Adrenal gland (tissue), 12 donors: ENCODE measurements around the gene KMT5C. TPM values are rescaled to one million over a fixed set of nuclear protein-coding genes. Genes with fewer than 3 reads are reported as not detected.

Experiments
- DNase-seq, 7 donors: peaks; one replicate each; pipeline ENCODE4 v3.0.0-alpha.2; 2019 to 2020
- H3K27ac ChIP-seq, 5 donors: fragments of 200-600 bp; sonication (generic) in 4 of 5; 1 replicate in 3 of 5; 2 replicates in 2 of 5; pipeline versions ENCODE4 v1.5.1 to v1.8.0; 2016 to 2020; ENCODE audit warnings: mild to moderate bottlenecking in 1 of 5
- H3K27me3 ChIP-seq: fragments of 200-600 bp; 2 replicates; pipeline ENCODE4 v1.8.0; 2021
- H3K36me3 ChIP-seq, 2 donors: fragments of 200-600 bp; replicated peaks in 1 of 2; 1 replicate in 1 of 2; 2 replicates in 1 of 2; pipeline versions ENCODE4 v1.5.1 to v1.8.0; 2018 to 2022
- H3K4me1 ChIP-seq, 2 donors: fragments of 200-600 bp; replicated peaks in 1 of 2; 1 replicate in 1 of 2; 2 replicates in 1 of 2; pipeline versions ENCODE4 v1.5.1 to v1.8.0; 2018 to 2021
- H3K4me3 ChIP-seq, 4 donors: fragments of 200-600 bp; sonication (generic) in 3 of 4; one replicate each; pipeline ENCODE4 v1.5.1; 2016 to 2018
- H3K9me3 ChIP-seq, 3 donors: fragments of 200-600 bp; sonication (generic) in 1 of 3; replicated peaks in 1 of 3; 1 replicate in 2 of 3; 2 replicates in 1 of 3; pipeline versions ENCODE4 v1.5.1 to v1.8.0; 2016 to 2021
- POLR2A ChIP-seq, 2 donors: fragments of 450-650 bp; IDR thresholded peaks; one replicate each; pipeline ENCODE4 v1.6.1; 2017; ENCODE audit warnings: antibody characterized with exemption in 2 of 2, mild to moderate bottlenecking in 2 of 2, moderate library complexity in 1 of 2
- WGBS, 4 donors: extraction: QIAGEN DNeasy Blood & Tissue Kit in 2 of 4; methylation state at CpG; one replicate each; pipeline versions ENCODE4 v1.1.5 to v1.1.7; 2013 to 2017; 5-methylcytosine and 5-hydroxymethylcytosine counted together
- intact Hi-C, 2 donors: fragments of 100-400 bp; cut with DNase I; formaldehyde crosslinking; loops; one replicate each; pipeline versions ENCODE4 v1.14.1 to v1.15.0; 2022 to 2023
- polyA plus RNA-seq, 3 donors: library from polyadenylated mRNA; stranded (reverse); fragments of 200-250 nt in 2 of 3; fragments of 350-450 nt in 1 of 3; fragmentation: Illumina TruSeq in 1 of 3; extraction: RNeasy Lipid Tissue Mini Kit (QIAGEN cat#74804) in 1 of 3; gene quantifications; one replicate each; pipeline ENCODE4 v1.2.3, GENCODE V29; 2013 to 2014
- total RNA-seq, 9 donors: library from RNA; depleted of rRNA in 4 of 9; stranded (reverse); fragments of >200 nt in 4 of 9; fragments of 120-200 nt in 1 of 9; fragmentation: NEBNext Ultra II Directional in 1 of 9; extraction: Animal tissue kit (Norgen Biotek cat#: 25700) in 1 of 9; gene quantifications; one replicate each; pipeline versions ENCODE4 v1.1.0 to v1.2.4, GENCODE V29; 2013 to 2023
- TF ChIP-seq, protein P1 (sequence below), 6 experiments: fragments of 450-650 bp in 4 of 6; fragments of 200-600 bp in 2 of 6; sonication (generic) in 1 of 6; IDR thresholded peaks; 1 replicate in 5 of 6; 2 replicates in 1 of 6; pipeline versions ENCODE4 v1.5.1 to v1.8.0; 2016 to 2021; ENCODE audit warnings: antibody characterized with exemption in 6 of 6, mild to moderate bottlenecking in 2 of 6, moderate library complexity in 1 of 6
- donor health status: healthy with polysubstance abuse.
- donor health status: Bipolar disorder and iron deficiency.
- donor health status: DM: yes; HTN: yes; CAD: no.
- donor health status: DM: no; HTN: no; CAD: no.
- donor health status: DM: no; HTN: no; CAD: no.
- donor health status: DM: yes; HTN: yes; CAD: no.

The KMT5C gene
- total and polyA plus RNA-seq, 12 donors = 1.4 to 56.7 (median 15.4) TPM

DNA sequence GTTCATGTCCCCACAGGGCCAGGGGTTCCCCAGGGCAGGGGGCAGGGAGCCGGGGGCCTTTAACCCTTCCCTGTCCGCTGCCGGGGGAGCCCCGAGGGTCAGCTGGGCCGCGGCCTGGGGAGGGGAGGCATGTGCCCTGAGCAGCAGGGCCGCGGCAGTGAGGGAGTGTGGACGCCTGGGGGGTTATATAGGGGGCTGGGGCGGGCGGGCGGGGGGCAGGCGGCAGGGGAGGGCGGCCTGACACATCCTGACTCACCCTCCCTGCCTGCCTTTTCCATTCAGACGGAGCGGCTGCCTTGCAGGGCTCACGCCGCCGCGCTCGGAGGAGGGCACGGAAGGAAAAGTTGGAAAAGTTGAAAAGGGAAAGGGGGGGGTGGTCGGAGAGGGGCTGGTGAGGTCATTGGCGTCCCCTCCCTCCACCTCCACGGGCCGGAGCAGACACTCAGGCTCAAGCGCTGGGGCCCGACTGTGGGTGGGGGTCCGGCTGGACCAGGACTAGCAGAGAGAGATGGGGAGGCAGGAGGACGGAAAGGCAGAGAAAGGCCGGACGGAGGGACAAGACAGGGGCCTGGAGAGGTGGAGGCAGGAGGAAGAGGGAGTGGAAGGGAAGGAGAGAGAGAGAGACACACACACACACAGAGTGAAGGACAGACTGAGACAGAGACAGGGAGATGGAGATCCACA, 30.8 kb downstream of the KMT5C start, which contains the start of gene IL11:
IL11 (minus strand) TSS at position 159 of the 684 bp plus-strand sequence; CDS start at position 6, 153 bp downstream.
- 12 to 26% (median 16%) methylated on average over 18 to 32 of the region's 32 CpGs for WGBS, 4 donors
- H3K36me3 ChIP-seq = no peaks in the 10 kb centered on the region
- no peak for DNase-seq
- peaks cover 0 to 6% of the 10 kb centered on the region in 2 donors for H3K4me1 ChIP-seq
- no peak for TF ChIP-seq POLR2A (IDR thresholded peaks at IDR 0.05)
- TF ChIP-seq, protein P1, sequence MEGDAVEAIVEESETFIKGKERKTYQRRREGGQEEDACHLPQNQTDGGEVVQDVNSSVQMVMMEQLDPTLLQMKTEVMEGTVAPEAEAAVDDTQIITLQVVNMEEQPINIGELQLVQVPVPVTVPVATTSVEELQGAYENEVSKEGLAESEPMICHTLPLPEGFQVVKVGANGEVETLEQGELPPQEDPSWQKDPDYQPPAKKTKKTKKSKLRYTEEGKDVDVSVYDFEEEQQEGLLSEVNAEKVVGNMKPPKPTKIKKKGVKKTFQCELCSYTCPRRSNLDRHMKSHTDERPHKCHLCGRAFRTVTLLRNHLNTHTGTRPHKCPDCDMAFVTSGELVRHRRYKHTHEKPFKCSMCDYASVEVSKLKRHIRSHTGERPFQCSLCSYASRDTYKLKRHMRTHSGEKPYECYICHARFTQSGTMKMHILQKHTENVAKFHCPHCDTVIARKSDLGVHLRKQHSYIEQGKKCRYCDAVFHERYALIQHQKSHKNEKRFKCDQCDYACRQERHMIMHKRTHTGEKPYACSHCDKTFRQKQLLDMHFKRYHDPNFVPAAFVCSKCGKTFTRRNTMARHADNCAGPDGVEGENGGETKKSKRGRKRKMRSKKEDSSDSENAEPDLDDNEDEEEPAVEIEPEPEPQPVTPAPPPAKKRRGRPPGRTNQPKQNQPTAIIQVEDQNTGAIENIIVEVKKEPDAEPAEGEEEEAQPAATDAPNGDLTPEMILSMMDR (IDR thresholded peaks at IDR 0.05) = no peak
- intact Hi-C loops = no loop called here
- H3K27me3 ChIP-seq = peaks cover 54% of the 10 kb centered on the region
- peak within 1 kb of the TSS in 1 of 4 donors; percentile 25 for H3K4me3 ChIP-seq
- no peak within 1 kb of the TSS for H3K27ac ChIP-seq
- H3K9me3 ChIP-seq = no peaks in the 10 kb centered on the region

DNA sequence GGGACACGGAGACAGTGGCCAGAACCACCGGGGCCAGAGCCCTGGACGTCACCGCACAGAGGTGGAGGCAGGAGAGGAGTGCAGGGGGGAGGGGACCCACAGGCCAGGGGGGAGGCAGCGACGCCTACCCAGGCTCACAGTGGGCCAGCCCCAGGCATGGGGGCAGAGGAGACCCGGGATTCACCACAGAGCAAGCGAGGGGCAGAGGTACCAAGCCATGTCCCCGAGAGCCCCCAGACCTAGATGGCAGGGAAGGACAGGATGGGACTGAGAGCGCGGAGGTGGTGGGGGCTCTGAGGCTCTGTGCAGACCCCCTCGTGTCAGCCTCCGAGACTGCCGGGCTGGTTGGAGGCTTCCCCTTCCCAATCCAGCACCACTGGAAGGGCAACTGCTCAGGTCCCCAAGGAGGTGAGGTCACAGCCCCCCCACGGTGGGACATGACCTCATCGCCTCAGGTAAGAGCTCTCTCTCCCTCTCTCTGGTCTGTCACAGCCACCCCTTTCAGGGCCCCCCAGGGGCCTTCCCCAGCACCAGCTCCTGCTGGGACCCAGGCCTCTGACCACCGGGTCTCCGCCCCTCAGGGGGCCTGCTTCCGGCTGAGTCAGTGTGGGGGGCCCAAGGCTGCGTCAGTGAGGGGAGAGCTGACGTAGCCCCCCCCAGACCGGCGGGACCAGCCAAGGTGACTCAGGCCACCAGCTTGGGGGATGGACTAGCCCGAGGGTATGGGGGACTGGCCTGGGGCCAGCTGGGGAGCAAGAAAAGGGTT, 32.8 kb downstream of the KMT5C start:
- H3K36me3 ChIP-seq = no peaks in the 10 kb centered on the region
- intact Hi-C loops = no loop called here
- H3K27ac ChIP-seq = no peak overlapping the region
- H3K27me3 ChIP-seq = peaks cover 64% of the 10 kb centered on the region
- no peak overlapping the region for H3K4me3 ChIP-seq
- DNase-seq = no peak
- peaks cover 0 to 6% of the 10 kb centered on the region in 2 donors for H3K4me1 ChIP-seq
- TF ChIP-seq POLR2A (IDR thresholded peaks at IDR 0.05) = no peak
- TF ChIP-seq, protein P1 (IDR thresholded peaks at IDR 0.05) = no peak
- no peaks in the 10 kb centered on the region for H3K9me3 ChIP-seq
- 39 to 53% (median 40%) methylated on average over 19 to 24 of the region's 24 CpGs for WGBS, 4 donors

DNA sequence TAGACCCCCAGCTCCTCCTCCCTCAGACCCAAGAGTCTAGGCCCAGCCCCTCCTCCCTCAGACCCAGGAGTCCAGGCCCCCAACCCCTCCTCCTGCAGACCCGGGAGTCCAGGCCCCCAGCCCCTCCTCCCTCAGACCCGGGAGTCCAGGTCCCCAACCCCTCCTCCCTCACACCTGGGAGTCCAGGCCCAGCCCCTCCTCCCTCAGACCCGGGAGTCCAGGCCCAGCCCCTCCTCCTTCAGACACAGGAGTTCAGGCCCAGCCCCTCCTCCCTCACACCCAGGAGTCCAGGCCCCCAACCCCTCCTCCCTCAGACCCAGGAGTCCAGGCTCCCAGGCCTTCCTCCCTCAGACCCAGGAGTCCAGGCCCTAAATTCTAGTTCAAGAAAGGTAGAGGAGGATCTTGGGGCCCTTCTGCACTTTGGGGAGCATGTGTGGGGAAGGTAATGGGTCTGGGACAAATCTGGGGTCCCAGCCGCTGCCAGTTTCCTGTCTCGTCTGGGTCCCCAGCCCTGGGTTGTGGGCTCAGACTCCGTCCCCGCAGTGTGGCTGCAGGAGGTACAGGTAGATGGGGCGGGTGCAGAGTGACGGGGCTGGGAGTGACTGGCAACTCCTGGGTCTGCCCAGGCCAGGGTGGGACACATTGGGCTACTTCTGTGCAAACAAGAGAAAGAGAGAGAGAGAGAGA, 33.8 kb downstream of the KMT5C start:
- Histone ChIP-seq H3K4me3 (no peak overlapping the region), H3K27me3 (peaks cover 57% of the 10 kb centered on the region)
- intact Hi-C loops = no loop called here

More for the DNA sequence above, 33.8 kb downstream of the KMT5C start:
- peaks cover 0 to 6% of the 10 kb centered on the region in 2 donors for H3K4me1 ChIP-seq
- H3K27ac ChIP-seq = no peak overlapping the region
- TF ChIP-seq POLR2A (IDR thresholded peaks at IDR 0.05) = no peak
- TF ChIP-seq, protein P1 (IDR thresholded peaks at IDR 0.05) = no peak
- H3K36me3 ChIP-seq = no peaks in the 10 kb centered on the region
- no peaks in the 10 kb centered on the region for H3K9me3 ChIP-seq
- no peak for DNase-seq
- 60 to 85% (median 68%) methylated on average over 4 to 9 of the region's 9 CpGs for WGBS, 4 donors
